IMR-90 (cell line): ENCODE results near the gene CDC42EP2. TPM values are rescaled to one million over a fixed set of nuclear protein-coding genes. Genes with fewer than 3 reads are reported as not detected.

Source experiments
- ATAC-seq: fragments of 200-7000 bp; cut with Tn5 transposase; 2 replicates; pipeline ENCODE4 v1.9.1; 2020; ENCODE audit warnings: low read depth, mild to moderate bottlenecking, moderate library complexity
- BruUV-seq: library from RNA; stranded (reverse); fragments of 400-500 nt; replicated peaks from 2 replicates; lab custom pipeline; 2021; lab: Mats Ljungman, UMichigan
- CTCF ChIA-PET: fragments of 300-600 bp; formaldehyde crosslinking; extraction: SDS; loops from one replicate; lab custom pipeline; 2021; ENCODE audit warnings: antibody characterized with exemption; lab: Yijun Ruan, JAX
- POLR2A ChIA-PET: fragments of 300-600 bp; sonication (Branson Sonifier 250); formaldehyde crosslinking; loops from one replicate; lab custom pipeline; 2022; ENCODE audit warnings: antibody characterized with exemption; ENCODE audit not compliant: unreplicated experiment; lab: Charles Lee
- DNase-seq: peaks from one replicate; pipeline ENCODE4 v3.0.0; 2013
- H2AFZ ChIP-seq: replicated peaks from 2 replicates; pipeline ENCODE3; 2013; ENCODE audit warnings: low read length, mild to moderate bottlenecking; ENCODE audit not compliant: poor library complexity
- H2AK5ac ChIP-seq: 2 replicates; pipeline ENCODE4 v1.6.1; 2013; ENCODE audit warnings: low read depth, low read length, inconsistent platforms
- H2AK9ac ChIP-seq: replicated peaks from 2 replicates; pipeline ENCODE3; 2013; ENCODE audit warnings: mild to moderate bottlenecking, low read depth, low read length, moderate library complexity; ENCODE audit not compliant: poor library complexity
- H2BK120ac ChIP-seq: 2 replicates; pipeline ENCODE4 v1.6.1; 2013; ENCODE audit warnings: low read depth, low read length, inconsistent platforms
- H2BK15ac ChIP-seq: 3 replicates; pipeline ENCODE4 v1.6.1; 2013; ENCODE audit warnings: low read depth, low read length, inconsistent platforms
- H2BK20ac ChIP-seq: 2 replicates; pipeline ENCODE4 v1.6.1; 2013; ENCODE audit warnings: low read depth, mild to moderate bottlenecking, inconsistent platforms, low read length, moderate library complexity
- H2BK5ac ChIP-seq: 2 replicates; pipeline ENCODE4 v1.6.1; 2013; ENCODE audit warnings: mild to moderate bottlenecking, low read depth, low read length, inconsistent platforms; ENCODE audit not compliant: poor library complexity, severe bottlenecking
- H3K14ac ChIP-seq: replicated peaks from 2 replicates; pipeline ENCODE4 v1.6.1; 2013; ENCODE audit warnings: low read depth, low read length, inconsistent platforms
- H3K18ac ChIP-seq: 2 replicates; pipeline ENCODE4 v1.6.1; 2013; ENCODE audit warnings: low read depth, low read length, control low read depth
- H3K23ac ChIP-seq: 2 replicates; pipeline ENCODE4 v1.6.1; 2013; ENCODE audit warnings: low read depth, low read length, inconsistent platforms
- H3K27ac ChIP-seq: 2 replicates; pipeline ENCODE4 v1.5.1; 2013; ENCODE audit warnings: mild to moderate bottlenecking, control low read depth, low read length; ENCODE audit not compliant: insufficient read depth
- H3K27me3 ChIP-seq: 2 replicates; pipeline ENCODE4 v1.6.1; 2013; ENCODE audit warnings: low read length; ENCODE audit not compliant: control insufficient read depth, insufficient read depth
- H3K36me3 ChIP-seq: 2 replicates; pipeline ENCODE4 v1.6.1; 2013; ENCODE audit warnings: low read length, mixed read lengths; ENCODE audit not compliant: control insufficient read depth, insufficient read depth
- H3K4ac ChIP-seq: 2 replicates; pipeline ENCODE4 v1.6.1; 2013; ENCODE audit warnings: low read depth, low read length, inconsistent platforms
- H3K4me1 ChIP-seq: 2 replicates; pipeline ENCODE4 v1.6.1; 2013; ENCODE audit warnings: low read length, mixed read lengths; ENCODE audit not compliant: control insufficient read depth, insufficient read depth
- H3K4me2 ChIP-seq: 2 replicates; pipeline ENCODE4 v1.6.1; 2013; ENCODE audit warnings: low read depth, mild to moderate bottlenecking, control low read depth, low read length, moderate library complexity
- H3K4me3 ChIP-seq: 2 replicates; pipeline ENCODE4 v1.5.1; 2013; ENCODE audit warnings: low read depth, mild to moderate bottlenecking, control low read depth, low read length, moderate library complexity; ENCODE audit not compliant: insufficient read depth
- H3K56ac ChIP-seq: 2 replicates; pipeline ENCODE4 v1.6.1; 2013; ENCODE audit warnings: low read length, inconsistent platforms; ENCODE audit not compliant: insufficient read depth; ENCODE audit errors: extremely low read depth
- H3K79me1 ChIP-seq, 2 experiments: 2 replicates each; pipeline ENCODE4 v1.6.1; 2013; ENCODE audit warnings: low read length in 2 of 2, inconsistent platforms in 1 of 2, low read depth in 1 of 2
- H3K9ac ChIP-seq: 2 replicates; pipeline ENCODE4 v1.6.1; 2013; ENCODE audit warnings: low read depth, low read length, control low read depth
- H3K9me1 ChIP-seq: 2 replicates; pipeline ENCODE4 v1.6.1; 2013; ENCODE audit warnings: low read length, inconsistent platforms; ENCODE audit not compliant: insufficient read depth
- H3K9me3 ChIP-seq: 2 replicates; pipeline ENCODE4 v1.6.1; 2013; ENCODE audit warnings: low read length; ENCODE audit not compliant: control insufficient read depth, insufficient read depth
- H4K20me1 ChIP-seq: 2 replicates; pipeline ENCODE4 v1.6.1; 2013; ENCODE audit warnings: low read length, inconsistent platforms; ENCODE audit not compliant: insufficient read depth
- H4K5ac ChIP-seq: 2 replicates; pipeline ENCODE4 v1.6.1; 2013; ENCODE audit warnings: mild to moderate bottlenecking, low read depth, low read length, control low read depth
- H4K8ac ChIP-seq, 2 experiments: 2 replicates each; pipeline ENCODE4 v1.6.1; 2013; ENCODE audit warnings: low read depth in 2 of 2, low read length in 2 of 2, control low read depth in 1 of 2, inconsistent platforms in 1 of 2
- H4K91ac ChIP-seq: 2 replicates; pipeline ENCODE4 v1.6.1; 2013; ENCODE audit warnings: low read depth, low read length, inconsistent platforms; ENCODE audit not compliant: insufficient read depth
- CTCF ChIP-seq: conservative IDR thresholded peaks from 2 replicates; pipeline ENCODE4 v1.5.1; 2012; ENCODE audit warnings: mild to moderate bottlenecking, low read depth, low read length, improper control_type of control experiment
- FOS ChIP-seq: fragments of 150-350 bp; IDR thresholded peaks from 2 replicates; pipeline ENCODE4 v1.6.1; 2016; ENCODE audit warnings: low read depth, low read length
- WGBS, 2 experiments: methylation state at CpG; one replicate each; pipeline versions ENCODE4 v1.1.5 to v1.1.7; 2013; ENCODE audit warnings: missing lambda C conversion rate in 2 of 2; ENCODE audit not compliant: insufficient read length in 1 of 2; ENCODE audit errors: extremely low coverage in 2 of 2; 5-methylcytosine and 5-hydroxymethylcytosine counted together
- dilution Hi-C: fragments of 300-500 bp; cut with HindIII; formaldehyde crosslinking; loops from one replicate; pipeline ENCODE4 v1.14.3; 2018; ENCODE audit warnings: low sequenced_read_pairs; ENCODE audit not compliant: unreplicated experiment
- in situ Hi-C: fragments of 300-500 bp; cut with MboI; formaldehyde crosslinking; loops from 3 replicates; pipeline ENCODE4 v1.14.3; 2019; ENCODE audit warnings: low sequenced_read_pairs, inconsistent platforms, mixed read lengths
- intact Hi-C: fragments of 100-400 bp; cut with micrococcal nuclease; formaldehyde crosslinking; loops from 2 replicates; pipeline ENCODE4 v1.10.0; 2022
- polyA plus RNA-seq, 3 experiments: library from polyadenylated mRNA; depleted of rRNA; stranded (reverse); fragments of >200 nt; gene quantifications; 2 replicates each; pipeline ENCODE4 v1.2.3, GENCODE V29; 2012; ENCODE audit warnings: low replicate concordance in 1 of 3
- total RNA-seq: library from RNA; depleted of rRNA; stranded (reverse); fragments of >200 nt; gene quantifications from 2 replicates; pipeline ENCODE4 v1.2.3, GENCODE V29; 2012

The CDC42EP2 gene
- total and polyA plus RNA-seq, 2 of the 4 experiments (the other 2 are of a cell fraction) = 5.2 to 27.5 TPM

GRCh38 chr11:65266210-65266609 lies 48.5 kb upstream of the CDC42EP2 start:
- TF ChIP-seq FOS (no peak), CTCF (0 out of 2 replicates have a peak, but pooled peaks have one; percentile 2)
- POLR2A ChIA-PET = no interaction called here
- no CpG with 5 or more reads among the region's 2 CpGs for WGBS, 2 experiments

More at GRCh38 chr11:65266210-65266609, 48.5 kb upstream of the CDC42EP2 start:
- Histone ChIP-seq H3K4me3 (no peak overlapping the region), H4K91ac (no peak overlapping the region), H2BK5ac (no peak overlapping the region), H4K8ac (no peak overlapping the region), H3K4me2 (no peak overlapping the region), H3K4me1 (peaks cover 3% of the 10 kb centered on the region), H2AK5ac (no peak overlapping the region; the same call in 1 of the 2 replicates), H2BK20ac (no peak overlapping the region), H3K9me1 (peaks cover 2% of the 10 kb centered on the region), H3K27ac (no peak overlapping the region), H2BK15ac (no peak overlapping the region), H3K36me3 (peaks cover 4% of the 10 kb centered on the region), H3K79me1 (peaks cover 18 to 48% of the 10 kb centered on the region in 2 experiments), H3K9ac (no peak overlapping the region), H2AK9ac (no peak overlapping the region), H3K14ac (no peak overlapping the region), H3K27me3 (no peaks in the 10 kb centered on the region), H2BK120ac (no peak overlapping the region), H2AFZ (no peak overlapping the region), H3K23ac (no peak overlapping the region), H3K56ac (no peak overlapping the region), H4K20me1 (no peaks in the 10 kb centered on the region), H3K18ac (no peak overlapping the region), H3K9me3 (no peaks in the 10 kb centered on the region), H3K4ac (no peak overlapping the region), H4K5ac (no peak overlapping the region)
- CTCF ChIA-PET = interaction anchor here (1.1 to 1.6 kb wide), 2 partner anchors 9 to 49 kb away, joined by 4 to 9 read pairs; partner anchors contain the start of gene CDC42EP2
- no TSS peak for BruUV-seq
- intact Hi-C loops (no loop called here), in situ Hi-C loops (no loop called here), dilution Hi-C loops (no loop called here)
- ATAC-seq (no peak), DNase-seq (no peak)
